IMR-90 (cell line): ENCODE results near the gene FAM209B. TPM values are rescaled to one million over a fixed set of nuclear protein-coding genes. Genes with fewer than 3 reads are reported as not detected.

Experiments used
- ATAC-seq: fragments of 200-7000 bp; cut with Tn5 transposase; 2 replicates; pipeline ENCODE4 v1.9.1; 2020; ENCODE audit warnings: low read depth, mild to moderate bottlenecking, moderate library complexity
- BruUV-seq: library from RNA; stranded (reverse); fragments of 400-500 nt; replicated peaks from 2 replicates; lab custom pipeline; 2021; lab: Mats Ljungman, UMichigan
- CTCF ChIA-PET: fragments of 300-600 bp; formaldehyde crosslinking; extraction: SDS; loops from one replicate; lab custom pipeline; 2021; ENCODE audit warnings: antibody characterized with exemption; lab: Yijun Ruan, JAX
- POLR2A ChIA-PET: fragments of 300-600 bp; sonication (Branson Sonifier 250); formaldehyde crosslinking; loops from one replicate; lab custom pipeline; 2022; ENCODE audit warnings: antibody characterized with exemption; ENCODE audit not compliant: unreplicated experiment; lab: Charles Lee
- DNase-seq: peaks from one replicate; pipeline ENCODE4 v3.0.0; 2013
- H2AFZ ChIP-seq: replicated peaks from 2 replicates; pipeline ENCODE3; 2013; ENCODE audit warnings: low read length, mild to moderate bottlenecking; ENCODE audit not compliant: poor library complexity
- H2AK5ac ChIP-seq: 2 replicates; pipeline ENCODE4 v1.6.1; 2013; ENCODE audit warnings: low read depth, low read length, inconsistent platforms
- H2AK9ac ChIP-seq: replicated peaks from 2 replicates; pipeline ENCODE3; 2013; ENCODE audit warnings: mild to moderate bottlenecking, low read depth, low read length, moderate library complexity; ENCODE audit not compliant: poor library complexity
- H2BK120ac ChIP-seq: 2 replicates; pipeline ENCODE4 v1.6.1; 2013; ENCODE audit warnings: low read depth, low read length, inconsistent platforms
- H2BK15ac ChIP-seq: 3 replicates; pipeline ENCODE4 v1.6.1; 2013; ENCODE audit warnings: low read depth, low read length, inconsistent platforms
- H2BK20ac ChIP-seq: 2 replicates; pipeline ENCODE4 v1.6.1; 2013; ENCODE audit warnings: low read depth, mild to moderate bottlenecking, inconsistent platforms, low read length, moderate library complexity
- H2BK5ac ChIP-seq: 2 replicates; pipeline ENCODE4 v1.6.1; 2013; ENCODE audit warnings: mild to moderate bottlenecking, low read depth, low read length, inconsistent platforms; ENCODE audit not compliant: poor library complexity, severe bottlenecking
- H3K14ac ChIP-seq: replicated peaks from 2 replicates; pipeline ENCODE4 v1.6.1; 2013; ENCODE audit warnings: low read depth, low read length, inconsistent platforms
- H3K18ac ChIP-seq: 2 replicates; pipeline ENCODE4 v1.6.1; 2013; ENCODE audit warnings: low read depth, low read length, control low read depth
- H3K23ac ChIP-seq: 2 replicates; pipeline ENCODE4 v1.6.1; 2013; ENCODE audit warnings: low read depth, low read length, inconsistent platforms
- H3K27ac ChIP-seq: 2 replicates; pipeline ENCODE4 v1.5.1; 2013; ENCODE audit warnings: mild to moderate bottlenecking, control low read depth, low read length; ENCODE audit not compliant: insufficient read depth
- H3K27me3 ChIP-seq: 2 replicates; pipeline ENCODE4 v1.6.1; 2013; ENCODE audit warnings: low read length; ENCODE audit not compliant: control insufficient read depth, insufficient read depth
- H3K36me3 ChIP-seq: 2 replicates; pipeline ENCODE4 v1.6.1; 2013; ENCODE audit warnings: low read length, mixed read lengths; ENCODE audit not compliant: control insufficient read depth, insufficient read depth
- H3K4ac ChIP-seq: 2 replicates; pipeline ENCODE4 v1.6.1; 2013; ENCODE audit warnings: low read depth, low read length, inconsistent platforms
- H3K4me1 ChIP-seq: 2 replicates; pipeline ENCODE4 v1.6.1; 2013; ENCODE audit warnings: low read length, mixed read lengths; ENCODE audit not compliant: control insufficient read depth, insufficient read depth
- H3K4me2 ChIP-seq: 2 replicates; pipeline ENCODE4 v1.6.1; 2013; ENCODE audit warnings: low read depth, mild to moderate bottlenecking, control low read depth, low read length, moderate library complexity
- H3K4me3 ChIP-seq: 2 replicates; pipeline ENCODE4 v1.5.1; 2013; ENCODE audit warnings: low read depth, mild to moderate bottlenecking, control low read depth, low read length, moderate library complexity; ENCODE audit not compliant: insufficient read depth
- H3K56ac ChIP-seq: 2 replicates; pipeline ENCODE4 v1.6.1; 2013; ENCODE audit warnings: low read length, inconsistent platforms; ENCODE audit not compliant: insufficient read depth; ENCODE audit errors: extremely low read depth
- H3K79me1 ChIP-seq, 2 experiments: 2 replicates each; pipeline ENCODE4 v1.6.1; 2013; ENCODE audit warnings: low read length in 2 of 2, inconsistent platforms in 1 of 2, low read depth in 1 of 2
- H3K9ac ChIP-seq: 2 replicates; pipeline ENCODE4 v1.6.1; 2013; ENCODE audit warnings: low read depth, low read length, control low read depth
- H3K9me1 ChIP-seq: 2 replicates; pipeline ENCODE4 v1.6.1; 2013; ENCODE audit warnings: low read length, inconsistent platforms; ENCODE audit not compliant: insufficient read depth
- H3K9me3 ChIP-seq: 2 replicates; pipeline ENCODE4 v1.6.1; 2013; ENCODE audit warnings: low read length; ENCODE audit not compliant: control insufficient read depth, insufficient read depth
- H4K20me1 ChIP-seq: 2 replicates; pipeline ENCODE4 v1.6.1; 2013; ENCODE audit warnings: low read length, inconsistent platforms; ENCODE audit not compliant: insufficient read depth
- H4K5ac ChIP-seq: 2 replicates; pipeline ENCODE4 v1.6.1; 2013; ENCODE audit warnings: mild to moderate bottlenecking, low read depth, low read length, control low read depth
- H4K8ac ChIP-seq, 2 experiments: 2 replicates each; pipeline ENCODE4 v1.6.1; 2013; ENCODE audit warnings: low read depth in 2 of 2, low read length in 2 of 2, control low read depth in 1 of 2, inconsistent platforms in 1 of 2
- H4K91ac ChIP-seq: 2 replicates; pipeline ENCODE4 v1.6.1; 2013; ENCODE audit warnings: low read depth, low read length, inconsistent platforms; ENCODE audit not compliant: insufficient read depth
- BHLHE40 ChIP-seq: fragments of 150-350 bp; IDR thresholded peaks from 2 replicates; pipeline ENCODE4 v1.6.1; 2016; ENCODE audit warnings: mild to moderate bottlenecking, low read depth, low read length
- CEBPB ChIP-seq: IDR thresholded peaks from 2 replicates; pipeline ENCODE4 v1.6.1; 2012; ENCODE audit warnings: low read depth, low read length, improper control_type of control experiment
- CHD1 ChIP-seq: IDR thresholded peaks from 2 replicates; pipeline ENCODE4 v1.6.1; 2012; ENCODE audit warnings: low read depth, low read length, improper control_type of control experiment
- FOS ChIP-seq: fragments of 150-350 bp; IDR thresholded peaks from 2 replicates; pipeline ENCODE4 v1.6.1; 2016; ENCODE audit warnings: low read depth, low read length
- MAFK ChIP-seq: IDR thresholded peaks from 2 replicates; pipeline ENCODE4 v1.6.1; 2012; ENCODE audit warnings: low read depth, low read length, improper control_type of control experiment
- POLR2A ChIP-seq: IDR thresholded peaks from 2 replicates; pipeline ENCODE4 v1.6.1; 2012; ENCODE audit warnings: mild to moderate bottlenecking, low read depth, low read length
- RAD21 ChIP-seq: IDR thresholded peaks from 2 replicates; pipeline ENCODE4 v1.6.1; 2012; ENCODE audit warnings: low read length, improper control_type of control experiment
- RFX5 ChIP-seq: IDR thresholded peaks from 2 replicates; pipeline ENCODE4 v1.8.0; 2012; ENCODE audit warnings: low read depth, mild to moderate bottlenecking, low read length, moderate library complexity
- SMC3 ChIP-seq: fragments of 150-350 bp; IDR thresholded peaks from 2 replicates; pipeline ENCODE4 v1.6.1; 2016; ENCODE audit warnings: low read depth, mild to moderate bottlenecking, antibody characterized with exemption, low read length, moderate library complexity
- WGBS, 2 experiments: methylation state at CpG; one replicate each; pipeline versions ENCODE4 v1.1.5 to v1.1.7; 2013; ENCODE audit warnings: missing lambda C conversion rate in 2 of 2; ENCODE audit not compliant: insufficient read length in 1 of 2; ENCODE audit errors: extremely low coverage in 2 of 2; 5-methylcytosine and 5-hydroxymethylcytosine counted together
- dilution Hi-C: fragments of 300-500 bp; cut with HindIII; formaldehyde crosslinking; loops from one replicate; pipeline ENCODE4 v1.14.3; 2018; ENCODE audit warnings: low sequenced_read_pairs; ENCODE audit not compliant: unreplicated experiment
- in situ Hi-C: fragments of 300-500 bp; cut with MboI; formaldehyde crosslinking; loops from 3 replicates; pipeline ENCODE4 v1.14.3; 2019; ENCODE audit warnings: low sequenced_read_pairs, inconsistent platforms, mixed read lengths
- intact Hi-C: fragments of 100-400 bp; cut with micrococcal nuclease; formaldehyde crosslinking; loops from 2 replicates; pipeline ENCODE4 v1.10.0; 2022
- polyA plus RNA-seq, 3 experiments: library from polyadenylated mRNA; depleted of rRNA; stranded (reverse); fragments of >200 nt; gene quantifications; 2 replicates each; pipeline ENCODE4 v1.2.3, GENCODE V29; 2012; ENCODE audit warnings: low replicate concordance in 1 of 3
- total RNA-seq: library from RNA; depleted of rRNA; stranded (reverse); fragments of >200 nt; gene quantifications from 2 replicates; pipeline ENCODE4 v1.2.3, GENCODE V29; 2012
- TF ChIP-seq, protein P1 (sequence below): fragments of 150-350 bp; IDR thresholded peaks from 2 replicates; pipeline ENCODE4 v1.6.1; 2016; ENCODE audit warnings: low read depth, mild to moderate bottlenecking, low read length, moderate library complexity, borderline replicate concordance
- TF ChIP-seq, protein P2 (sequence below): conservative IDR thresholded peaks from 2 replicates; pipeline ENCODE4 v1.5.1; 2012; ENCODE audit warnings: mild to moderate bottlenecking, low read depth, low read length, improper control_type of control experiment
- TF ChIP-seq, protein P3 (sequence below): fragments of 150-350 bp; IDR thresholded peaks from 2 replicates; pipeline ENCODE4 v1.6.1; 2017; ENCODE audit warnings: mild to moderate bottlenecking, antibody characterized with exemption, low read length, low read depth

The FAM209B gene
- total and polyA plus RNA-seq, 2 of the 4 experiments (the other 2 are of a cell fraction) = 0.24 TPM; not detected in 1

DNA sequence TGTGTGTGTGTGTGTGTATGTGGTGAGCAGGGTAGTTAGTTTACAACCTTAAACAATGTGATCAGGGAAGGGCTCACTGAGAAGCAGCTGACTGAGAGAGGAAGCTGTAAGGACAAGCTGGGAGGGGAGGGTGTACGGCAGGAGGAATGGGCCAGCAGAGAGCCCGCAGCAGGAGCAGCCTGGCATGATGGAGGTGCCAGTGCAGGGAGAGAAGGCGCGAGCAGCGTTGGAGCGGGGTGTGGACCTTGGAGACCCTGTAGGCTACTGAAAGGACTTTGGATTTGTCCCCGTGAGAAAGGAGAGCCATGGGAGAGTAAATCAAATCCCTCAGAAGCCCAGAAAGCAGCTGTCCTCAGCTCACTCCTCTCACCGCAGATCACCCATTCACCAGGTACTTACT, 18.5 kb downstream of the FAM209B start:
- in situ Hi-C loops (loop anchor here (5.0 kb wide), 2 partner anchors 426 to 796 kb away; no protein-coding TSS in a partner anchor), dilution Hi-C loops (no loop called here), intact Hi-C loops (no loop called here)
- Histone ChIP-seq H3K14ac (no peak overlapping the region), H3K36me3 (no peaks in the 10 kb centered on the region), H3K9me3 (no peaks in the 10 kb centered on the region), H3K23ac (no peak overlapping the region), H2BK15ac (no peak overlapping the region), H3K4me1 (no peaks in the 10 kb centered on the region), H3K4me2 (no peak overlapping the region), H2BK20ac (no peak overlapping the region), H2BK5ac (no peak overlapping the region), H3K9ac (no peak overlapping the region), H2BK120ac (no peak overlapping the region), H2AK9ac (no peak overlapping the region), H3K56ac (no peak overlapping the region), H4K8ac (no peak overlapping the region), H3K4ac (no peak overlapping the region; the same call in 1 of the 2 replicates), H4K91ac (no peak overlapping the region), H3K27me3 (peaks cover 1% of the 10 kb centered on the region), H3K18ac (no peak overlapping the region), H2AFZ (peak overlapping the region; percentile 2), H4K5ac (no peak overlapping the region), H3K27ac (no peak overlapping the region), H4K20me1 (no peaks in the 10 kb centered on the region), H3K4me3 (no peak overlapping the region), H2AK5ac (peak overlapping the region; percentile 44; the same call in 1 of the 2 replicates), H3K9me1 (no peaks in the 10 kb centered on the region), H3K79me1 (no peaks in the 10 kb centered on the region)
- DNase-seq = no peak
- TF ChIP-seq, protein P1, sequence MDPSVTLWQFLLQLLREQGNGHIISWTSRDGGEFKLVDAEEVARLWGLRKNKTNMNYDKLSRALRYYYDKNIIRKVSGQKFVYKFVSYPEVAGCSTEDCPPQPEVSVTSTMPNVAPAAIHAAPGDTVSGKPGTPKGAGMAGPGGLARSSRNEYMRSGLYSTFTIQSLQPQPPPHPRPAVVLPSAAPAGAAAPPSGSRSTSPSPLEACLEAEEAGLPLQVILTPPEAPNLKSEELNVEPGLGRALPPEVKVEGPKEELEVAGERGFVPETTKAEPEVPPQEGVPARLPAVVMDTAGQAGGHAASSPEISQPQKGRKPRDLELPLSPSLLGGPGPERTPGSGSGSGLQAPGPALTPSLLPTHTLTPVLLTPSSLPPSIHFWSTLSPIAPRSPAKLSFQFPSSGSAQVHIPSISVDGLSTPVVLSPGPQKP = no peak
- TF ChIP-seq MAFK = no peak
- no peak for TF ChIP-seq SMC3
- no peak for TF ChIP-seq FOS
- TF ChIP-seq, protein P2, sequence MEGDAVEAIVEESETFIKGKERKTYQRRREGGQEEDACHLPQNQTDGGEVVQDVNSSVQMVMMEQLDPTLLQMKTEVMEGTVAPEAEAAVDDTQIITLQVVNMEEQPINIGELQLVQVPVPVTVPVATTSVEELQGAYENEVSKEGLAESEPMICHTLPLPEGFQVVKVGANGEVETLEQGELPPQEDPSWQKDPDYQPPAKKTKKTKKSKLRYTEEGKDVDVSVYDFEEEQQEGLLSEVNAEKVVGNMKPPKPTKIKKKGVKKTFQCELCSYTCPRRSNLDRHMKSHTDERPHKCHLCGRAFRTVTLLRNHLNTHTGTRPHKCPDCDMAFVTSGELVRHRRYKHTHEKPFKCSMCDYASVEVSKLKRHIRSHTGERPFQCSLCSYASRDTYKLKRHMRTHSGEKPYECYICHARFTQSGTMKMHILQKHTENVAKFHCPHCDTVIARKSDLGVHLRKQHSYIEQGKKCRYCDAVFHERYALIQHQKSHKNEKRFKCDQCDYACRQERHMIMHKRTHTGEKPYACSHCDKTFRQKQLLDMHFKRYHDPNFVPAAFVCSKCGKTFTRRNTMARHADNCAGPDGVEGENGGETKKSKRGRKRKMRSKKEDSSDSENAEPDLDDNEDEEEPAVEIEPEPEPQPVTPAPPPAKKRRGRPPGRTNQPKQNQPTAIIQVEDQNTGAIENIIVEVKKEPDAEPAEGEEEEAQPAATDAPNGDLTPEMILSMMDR = no peak
- TF ChIP-seq POLR2A = no peak
- TF ChIP-seq RFX5 = no peak
- no peak for TF ChIP-seq CEBPB
- no peak for TF ChIP-seq RAD21
- no peak for TF ChIP-seq CHD1
- no peak for TF ChIP-seq BHLHE40
- TF ChIP-seq, protein P3, sequence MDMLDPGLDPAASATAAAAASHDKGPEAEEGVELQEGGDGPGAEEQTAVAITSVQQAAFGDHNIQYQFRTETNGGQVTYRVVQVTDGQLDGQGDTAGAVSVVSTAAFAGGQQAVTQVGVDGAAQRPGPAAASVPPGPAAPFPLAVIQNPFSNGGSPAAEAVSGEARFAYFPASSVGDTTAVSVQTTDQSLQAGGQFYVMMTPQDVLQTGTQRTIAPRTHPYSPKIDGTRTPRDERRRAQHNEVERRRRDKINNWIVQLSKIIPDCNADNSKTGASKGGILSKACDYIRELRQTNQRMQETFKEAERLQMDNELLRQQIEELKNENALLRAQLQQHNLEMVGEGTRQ = no peak
- CTCF ChIA-PET = interaction anchor here (0.5 to 2.4 kb wide), 5 partner anchors 21 to 1069 kb away, joined by 3 to 16 read pairs (median 7); no protein-coding TSS in a partner anchor
- ATAC-seq = no peak
- 60% methylated on average over 1 of the region's 8 CpGs; no CpG with 5 or more reads in 1 of the 2 experiments for WGBS, 2 experiments
- BruUV-seq = no TSS peak
- POLR2A ChIA-PET = no interaction called here
